ENCODE results near the gene ZNF827.
"Not testable (repeated sequence)": the region's sequence is repeated elsewhere in the genome, so short reads cannot be mapped to it uniquely, and the experiment has no call there.

The ZNF827 gene

DNA sequence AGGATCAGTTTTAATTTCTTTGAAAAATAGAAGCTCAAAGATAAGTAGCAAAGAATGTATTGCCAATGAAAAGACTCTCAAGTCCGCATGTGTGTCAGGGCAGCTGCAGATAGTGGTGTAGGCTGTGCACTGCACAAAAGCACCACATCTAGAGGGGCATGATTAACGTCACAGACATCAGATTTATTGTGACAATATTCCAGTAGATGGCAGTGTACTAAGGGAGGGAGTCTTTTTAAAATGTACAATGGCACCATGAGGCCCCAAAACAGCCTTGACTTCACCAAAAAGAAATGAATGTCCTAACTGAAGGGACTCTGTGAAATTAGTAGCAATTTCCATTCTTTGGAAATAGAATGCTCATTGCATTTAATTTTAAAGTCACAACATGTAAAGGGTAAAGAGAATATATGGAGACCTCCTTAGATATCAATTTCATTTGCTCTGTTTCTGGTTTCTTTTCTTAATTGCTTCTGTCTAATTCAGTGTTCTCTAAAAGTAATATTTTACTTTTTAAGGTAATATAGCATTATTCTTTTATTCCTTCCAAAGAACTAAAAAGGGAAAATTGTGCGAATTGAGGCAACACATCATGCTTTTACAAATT, 98.4 kb downstream of the ZNF827 start:
- Histone ChIP-seq H3K36me3 (peaks cover 30% of the 10 kb centered on the region), H3K27me3 (ENCODE audit: insufficient read depth, low read depth, severe bottlenecking) (no peaks in the 10 kb centered on the region), H3K9me3 (ENCODE audit: severe bottlenecking) (no peaks in the 10 kb centered on the region), H3K4me3 (ENCODE audit: low read depth, low read length) (no peak overlapping the region), H3K27ac (no peak overlapping the region)
- TF ChIP-seq, protein P1, sequence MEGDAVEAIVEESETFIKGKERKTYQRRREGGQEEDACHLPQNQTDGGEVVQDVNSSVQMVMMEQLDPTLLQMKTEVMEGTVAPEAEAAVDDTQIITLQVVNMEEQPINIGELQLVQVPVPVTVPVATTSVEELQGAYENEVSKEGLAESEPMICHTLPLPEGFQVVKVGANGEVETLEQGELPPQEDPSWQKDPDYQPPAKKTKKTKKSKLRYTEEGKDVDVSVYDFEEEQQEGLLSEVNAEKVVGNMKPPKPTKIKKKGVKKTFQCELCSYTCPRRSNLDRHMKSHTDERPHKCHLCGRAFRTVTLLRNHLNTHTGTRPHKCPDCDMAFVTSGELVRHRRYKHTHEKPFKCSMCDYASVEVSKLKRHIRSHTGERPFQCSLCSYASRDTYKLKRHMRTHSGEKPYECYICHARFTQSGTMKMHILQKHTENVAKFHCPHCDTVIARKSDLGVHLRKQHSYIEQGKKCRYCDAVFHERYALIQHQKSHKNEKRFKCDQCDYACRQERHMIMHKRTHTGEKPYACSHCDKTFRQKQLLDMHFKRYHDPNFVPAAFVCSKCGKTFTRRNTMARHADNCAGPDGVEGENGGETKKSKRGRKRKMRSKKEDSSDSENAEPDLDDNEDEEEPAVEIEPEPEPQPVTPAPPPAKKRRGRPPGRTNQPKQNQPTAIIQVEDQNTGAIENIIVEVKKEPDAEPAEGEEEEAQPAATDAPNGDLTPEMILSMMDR (IDR thresholded peaks at IDR 0.05; ENCODE audit: low read depth, low read length), result peak; percentile 38
- peak; percentile 15 for DNase-seq

DNA sequence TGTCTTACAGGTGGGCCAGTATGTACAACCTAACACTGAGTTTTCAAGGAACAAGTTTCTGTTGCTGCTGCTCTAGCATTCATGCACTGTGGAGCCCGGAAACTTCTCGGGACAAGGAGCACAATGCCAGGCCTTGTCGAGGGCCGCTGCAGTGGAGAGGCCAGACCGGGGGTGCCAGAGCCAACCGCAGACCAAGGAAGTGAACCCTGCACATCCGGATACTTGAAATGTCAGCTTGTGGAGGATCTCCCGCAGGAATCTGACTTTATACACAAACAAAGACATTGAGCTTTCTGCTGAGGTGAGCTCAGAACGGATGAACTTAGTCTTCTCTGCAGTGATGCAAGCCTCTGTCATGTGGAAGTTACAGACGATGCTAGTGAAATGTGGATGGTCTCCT, 99.5 kb downstream of the ZNF827 start:
- TF ChIP-seq, protein P1 (IDR thresholded peaks at IDR 0.05; ENCODE audit: low read depth, low read length), result no peak
- Histone ChIP-seq H3K27ac (no peak overlapping the region), H3K36me3 (peaks cover 22% of the 10 kb centered on the region), H3K27me3 (ENCODE audit: insufficient read depth, low read depth, severe bottlenecking) (no peaks in the 10 kb centered on the region), H3K4me3 (ENCODE audit: low read depth, low read length) (no peak overlapping the region), H3K9me3 (ENCODE audit: severe bottlenecking) (no peaks in the 10 kb centered on the region)
- no peak for DNase-seq

DNA sequence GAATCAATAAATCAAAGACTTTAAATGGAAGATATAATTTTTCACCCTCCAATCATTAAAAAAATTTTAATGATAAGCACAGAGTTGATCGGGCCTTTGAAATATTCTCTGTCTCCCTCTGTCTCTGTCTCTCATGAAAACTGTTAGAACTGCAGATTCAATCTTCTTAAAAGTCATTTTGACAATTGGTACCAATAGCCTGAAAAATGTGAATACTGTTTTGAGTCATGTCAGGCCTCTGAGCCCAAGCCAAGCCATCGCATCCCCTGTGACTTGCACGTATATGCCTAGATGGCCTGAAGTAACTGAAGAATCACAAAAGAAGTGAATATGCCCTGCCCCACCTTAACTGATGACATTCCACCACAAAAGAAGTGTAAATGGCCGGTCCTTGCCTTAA, 106.2 kb downstream of the ZNF827 start:
- H3K27ac ChIP-seq; DNase-seq; H3K27me3 ChIP-seq (ENCODE audit: insufficient read depth, low read depth, severe bottlenecking); H3K4me3 ChIP-seq (ENCODE audit: low read depth, low read length); H3K9me3 ChIP-seq (ENCODE audit: severe bottlenecking): not testable (repeated sequence)
- peaks cover 12% of the 10 kb centered on the region for H3K36me3 ChIP-seq

DNA sequence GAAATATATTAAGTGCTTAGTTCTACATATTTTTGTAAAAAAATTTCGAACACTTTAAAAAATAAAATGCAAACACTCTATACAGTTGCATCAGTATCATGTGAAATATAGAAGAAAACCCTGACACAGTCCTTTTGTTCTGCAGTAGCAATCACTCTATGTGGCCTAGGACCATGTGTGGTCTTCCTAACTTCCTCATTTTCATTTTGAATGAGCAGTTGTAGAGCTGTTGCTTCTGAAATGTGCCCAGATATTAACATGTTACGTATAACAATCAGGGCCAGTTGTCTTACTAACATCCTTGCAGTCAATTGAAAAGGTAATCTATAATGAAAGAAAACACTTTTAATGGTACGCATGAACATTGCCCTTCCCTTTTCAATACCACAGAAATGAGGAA, 107.9 kb downstream of the ZNF827 start:
- H3K4me3 ChIP-seq (ENCODE audit: low read depth, low read length), result no peak overlapping the region
- H3K9me3 ChIP-seq (ENCODE audit: severe bottlenecking), result no peaks in the 10 kb centered on the region
- no peaks in the 10 kb centered on the region for H3K27me3 ChIP-seq (ENCODE audit: insufficient read depth, low read depth, severe bottlenecking)
- DNase-seq, result no peak
- peaks cover 12% of the 10 kb centered on the region for H3K36me3 ChIP-seq
- H3K27ac ChIP-seq, result no peak overlapping the region
- TF ChIP-seq, protein P1 (IDR thresholded peaks at IDR 0.05; ENCODE audit: low read depth, low read length), result no peak

DNA sequence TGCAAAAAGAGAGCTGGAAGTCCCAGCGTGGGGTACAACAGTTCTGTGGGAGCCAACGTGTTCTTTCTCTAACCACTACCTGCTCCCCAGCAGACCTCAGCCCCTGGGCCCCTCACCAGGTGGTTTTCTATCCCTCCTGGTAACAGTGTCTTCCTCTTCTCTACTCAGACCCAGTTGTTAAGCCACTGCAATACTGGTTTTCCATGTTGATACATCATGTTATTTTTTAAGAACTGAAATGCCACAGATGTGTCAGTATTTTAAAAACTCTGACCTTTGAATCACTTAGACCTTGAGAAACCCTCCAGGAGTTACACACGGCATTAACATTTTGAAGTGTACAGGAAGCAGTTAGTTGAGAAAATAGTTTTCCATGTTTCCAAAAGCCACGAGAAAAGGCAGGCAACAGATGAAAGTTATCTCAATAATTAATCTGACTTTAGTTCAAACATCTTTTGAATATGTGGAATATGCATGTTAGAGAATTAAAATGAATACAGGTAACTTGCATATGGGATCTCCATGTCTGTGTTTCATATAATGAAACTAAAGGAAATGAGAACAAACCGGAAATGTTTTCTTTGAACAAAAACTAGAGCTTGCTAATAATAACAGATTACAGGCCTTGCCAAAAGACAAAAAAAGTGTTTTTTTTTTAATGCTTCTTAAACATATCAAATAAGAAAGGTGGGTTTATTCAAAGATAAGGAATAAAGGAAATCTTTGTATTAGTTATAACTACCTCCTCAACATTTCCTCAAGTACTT, 108.8 kb downstream of the ZNF827 start:
- TF ChIP-seq, protein P1 (IDR thresholded peaks at IDR 0.05; ENCODE audit: low read depth, low read length), result no peak
- Histone ChIP-seq H3K27ac (no peak overlapping the region), H3K36me3 (peaks cover 20% of the 10 kb centered on the region), H3K9me3 (ENCODE audit: severe bottlenecking) (no peaks in the 10 kb centered on the region), H3K4me3 (ENCODE audit: low read depth, low read length) (no peak overlapping the region), H3K27me3 (ENCODE audit: insufficient read depth, low read depth, severe bottlenecking) (no peaks in the 10 kb centered on the region)
- no peak for DNase-seq

DNA sequence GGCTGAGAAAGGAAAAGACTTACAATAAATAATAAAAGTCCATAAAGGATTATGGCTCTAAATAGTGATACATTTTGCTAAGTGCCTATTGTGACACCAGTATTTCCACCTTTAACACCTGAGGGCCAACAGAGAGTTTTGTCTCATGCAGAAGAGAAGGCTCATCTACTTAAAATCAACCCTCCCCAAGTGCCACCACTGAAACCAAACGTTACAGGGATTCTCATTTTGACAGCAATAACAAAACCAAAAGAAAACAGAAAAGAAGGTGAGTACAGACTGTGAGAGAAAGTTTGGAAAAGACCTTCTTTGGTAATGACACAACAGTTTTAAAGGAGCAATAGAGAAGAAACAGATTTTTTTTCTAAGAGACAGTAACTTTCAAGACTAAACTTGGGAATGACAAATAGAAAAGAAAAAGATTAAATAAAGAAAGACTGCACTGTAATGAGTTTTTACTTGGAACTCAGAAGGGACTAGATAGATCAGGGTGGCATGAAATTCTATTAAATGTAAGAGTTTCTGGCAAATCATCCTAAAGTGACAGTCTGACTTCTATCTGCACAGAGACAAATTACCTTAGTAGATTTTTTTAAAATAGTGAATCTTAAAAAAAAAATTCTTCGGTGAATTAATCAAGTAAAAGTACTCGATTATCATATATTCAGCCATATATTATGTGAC, 109.7 kb downstream of the ZNF827 start:
- Histone ChIP-seq H3K9me3 (ENCODE audit: severe bottlenecking) (no peaks in the 10 kb centered on the region), H3K27me3 (ENCODE audit: insufficient read depth, low read depth, severe bottlenecking) (no peaks in the 10 kb centered on the region), H3K36me3 (peaks cover 20% of the 10 kb centered on the region), H3K27ac (no peak overlapping the region), H3K4me3 (ENCODE audit: low read depth, low read length) (no peak overlapping the region)
- no peak for DNase-seq
- TF ChIP-seq, protein P1 (IDR thresholded peaks at IDR 0.05; ENCODE audit: low read depth, low read length), result no peak

All from WERI-Rb-1 (cell line).